AG09309 (cell line): Measurements from ENCODE around the gene GRPEL1.
"Not testable (repeated sequence)": the region's sequence is repeated elsewhere in the genome, so short reads cannot be mapped to it uniquely, and the experiment has no call there.

ENCODE experiments used
- DNase-seq: peaks from one replicate; pipeline ENCODE4 v3.0.0-alpha.2; 2010; ENCODE audit warnings: low read depth
- H3K4me3 ChIP-seq: 2 replicates; pipeline ENCODE4 v1.5.1; 2011; ENCODE audit warnings: mild to moderate bottlenecking, low read depth, low read length, moderate library complexity; ENCODE audit not compliant: control insufficient read depth
- CTCF ChIP-seq: IDR thresholded peaks from 2 replicates; pipeline ENCODE4 v1.5.1; 2011; ENCODE audit warnings: mild to moderate bottlenecking, low read depth, low read length, inconsistent platforms; ENCODE audit not compliant: insufficient read depth, control insufficient read depth; ENCODE audit errors: missing control alignments

The GRPEL1 gene

GRCh38 chr4:7103607-7104365, 35.9 kb upstream of the GRPEL1 start:
- no peak for DNase-seq
- no peak for TF ChIP-seq CTCF
- H3K4me3 ChIP-seq, result peak overlapping the region; percentile 70

- no peak for DNase-seq
- peak overlapping the region; percentile 70 for H3K4me3 ChIP-seq
- TF ChIP-seq CTCF, result no peak
Measured at GRCh38 chr4:7103031-7103606, 35.3 kb upstream of the GRPEL1 start.

- not testable (repeated sequence) for DNase-seq
- peak overlapping the region; percentile 70 for H3K4me3 ChIP-seq
Measured at GRCh38 chr4:7102516-7102909, 34.6 kb upstream of the GRPEL1 start.

- DNase-seq, result peak; percentile 16
- peak; percentile 86 for TF ChIP-seq CTCF
- H3K4me3 ChIP-seq, result peak overlapping the region; percentile 20
Measured at GRCh38 chr4:7101692-7102515, 34.0 kb upstream of the GRPEL1 start.

GRCh38 chr4:7096236-7096635, 28.4 kb upstream of the GRPEL1 start:
- DNase-seq, result no peak
- no peak overlapping the region for H3K4me3 ChIP-seq
- TF ChIP-seq CTCF, result no peak

- TF ChIP-seq CTCF, result no peak
- no peak overlapping the region for H3K4me3 ChIP-seq
- DNase-seq, result no peak
Measured at GRCh38 chr4:7095611-7096155, 27.8 kb upstream of the GRPEL1 start.
